GM23338 (cell line): ENCODE data around the gene RBM28. TPM values are rescaled to one million over a fixed set of nuclear protein-coding genes. Genes with fewer than 3 reads are reported as not detected.

ENCODE experiments used
- ATAC-seq: fragments of 200-7000 bp; cut with Tn5 transposase; 3 replicates; pipeline ENCODE4 v1.9.1; 2020
- DNase-seq: peaks from one replicate; pipeline ENCODE4 v3.0.0-alpha.2; 2015; ENCODE audit warnings: low spot score
- H2AFZ ChIP-seq: fragments of 200-600 bp; sonication (generic); 2 replicates; pipeline ENCODE4 v1.8.0; 2016; ENCODE audit warnings: antibody characterized with exemption, mild to moderate bottlenecking, moderate library complexity
- H3F3A ChIP-seq: fragments of 200-600 bp; sonication (generic); replicated peaks from 2 replicates; pipeline ENCODE4 v1.8.0; 2017; ENCODE audit warnings: antibody characterized with exemption, mixed run types, low read depth
- H3K27ac ChIP-seq: fragments of 200-600 bp; sonication (generic); 2 replicates; pipeline ENCODE4 v1.6.1; 2016; ENCODE audit warnings: low read depth
- H3K27me3 ChIP-seq: fragments of 200-600 bp; sonication (generic); 2 replicates; pipeline ENCODE4 v1.8.0; 2016; ENCODE audit warnings: mild to moderate bottlenecking, mixed run types, moderate library complexity; ENCODE audit not compliant: insufficient read depth
- H3K36me3 ChIP-seq: fragments of 200-600 bp; sonication (generic); 2 replicates; pipeline ENCODE4 v1.8.0; 2016; ENCODE audit warnings: mild to moderate bottlenecking; ENCODE audit not compliant: insufficient read depth
- H3K4me1 ChIP-seq: fragments of 200-600 bp; sonication (generic); 2 replicates; pipeline ENCODE4 v1.8.0; 2016; ENCODE audit warnings: mild to moderate bottlenecking, moderate library complexity; ENCODE audit not compliant: insufficient read depth
- H3K4me2 ChIP-seq: fragments of 200-600 bp; sonication (generic); 2 replicates; pipeline ENCODE4 v1.7.1; 2017; ENCODE audit warnings: mixed run types
- H3K4me3 ChIP-seq: fragments of 200-600 bp; sonication (generic); 2 replicates; pipeline ENCODE4 v1.6.1; 2016; ENCODE audit warnings: mixed run types
- H3K79me2 ChIP-seq: fragments of 200-600 bp; sonication (generic); replicated peaks from 2 replicates; pipeline ENCODE4 v1.8.0; 2017; ENCODE audit warnings: mild to moderate bottlenecking; ENCODE audit not compliant: insufficient read depth
- H3K9me2 ChIP-seq: fragments of 200-600 bp; sonication (generic); 2 replicates; pipeline ENCODE4 v1.8.0; 2017; ENCODE audit not compliant: insufficient read depth
- H4K20me1 ChIP-seq: fragments of 200-600 bp; sonication (generic); replicated peaks from 2 replicates; pipeline ENCODE4 v1.8.0; 2017; ENCODE audit warnings: mild to moderate bottlenecking; ENCODE audit not compliant: insufficient read depth
- H3K27ac Mint-ChIP-seq: 2 replicates; pipeline ENCODE4 v1.8.0; 2020; ENCODE audit warnings: inconsistent platforms, mild to moderate bottlenecking, moderate library complexity, mixed read lengths
- H3K27me3 Mint-ChIP-seq: 3 replicates; pipeline ENCODE4 v1.8.0; 2022; ENCODE audit warnings: low read depth, mild to moderate bottlenecking, moderate library complexity, mixed read lengths, inconsistent platforms; ENCODE audit not compliant: insufficient read depth, poor library complexity
- H3K36me3 Mint-ChIP-seq: 3 replicates; pipeline ENCODE4 v1.8.0; 2021; ENCODE audit warnings: low read depth, mild to moderate bottlenecking, inconsistent platforms, moderate library complexity, mixed read lengths
- H3K4me1 Mint-ChIP-seq: 3 replicates; pipeline ENCODE4 v1.8.0; 2020; ENCODE audit warnings: mild to moderate bottlenecking, inconsistent platforms, mixed read lengths
- H3K4me3 Mint-ChIP-seq: 3 replicates; pipeline ENCODE4 v1.8.0; 2021; ENCODE audit warnings: moderate library complexity, mild to moderate bottlenecking, inconsistent platforms, mixed read lengths
- H3K9me3 Mint-ChIP-seq: 3 replicates; pipeline ENCODE4 v1.8.0; 2020; ENCODE audit warnings: moderate library complexity, mild to moderate bottlenecking, inconsistent platforms, mixed read lengths
- CREB1 ChIP-seq: fragments of 250-450 bp; sonication (Bioruptor Pico); IDR thresholded peaks from 2 replicates; pipeline ENCODE4 v1.5.0; 2020; ENCODE audit warnings: low read depth, mild to moderate bottlenecking, moderate library complexity
- EZH2 ChIP-seq: fragments of 200-600 bp; sonication (generic); IDR thresholded peaks from one replicate; pipeline ENCODE4 v1.8.0; 2017; ENCODE audit warnings: antibody characterized with exemption, mild to moderate bottlenecking, low read depth; ENCODE audit not compliant: unreplicated experiment
- EZH2phosphoT487 ChIP-seq: fragments of 200-600 bp; sonication (generic); IDR thresholded peaks from one replicate; pipeline ENCODE4 v1.8.1; 2018; ENCODE audit warnings: antibody characterized with exemption; ENCODE audit not compliant: unreplicated experiment
- JUNB ChIP-seq: IDR thresholded peaks from one replicate; pipeline ENCODE4 v1.6.1; 2016; ENCODE audit warnings: antibody characterized with exemption; ENCODE audit not compliant: unreplicated experiment
- NANOG ChIP-seq: IDR thresholded peaks from 2 replicates; pipeline ENCODE4 v1.6.1; 2016; ENCODE audit warnings: antibody characterized with exemption, borderline replicate concordance
- POLR2AphosphoS5 ChIP-seq: IDR thresholded peaks from 2 replicates; pipeline ENCODE4 v1.6.1; 2016; ENCODE audit warnings: antibody characterized with exemption, low read depth
- STAT1 ChIP-seq: IDR thresholded peaks from one replicate; pipeline ENCODE4 v1.6.1; 2016; ENCODE audit warnings: antibody characterized with exemption; ENCODE audit not compliant: unreplicated experiment
- ZNF331 ChIP-seq: fragments of 250-450 bp; sonication (Bioruptor Pico); IDR thresholded peaks from 2 replicates; pipeline ENCODE4 v1.5.0; 2020; ENCODE audit warnings: low read depth, mild to moderate bottlenecking, moderate library complexity
- polyA plus RNA-seq: library from polyadenylated mRNA; unstranded; fragments of >200 nt; fragmentation: Nextera tagmentation; extraction: Ambion mirVana; gene quantifications from 2 replicates; pipeline ENCODE4 v1.2.1, GENCODE V29; 2016
- total RNA-seq: library from RNA; depleted of rRNA; stranded (reverse); fragments of >200 nt; shearing (Covaris generic); gene quantifications from 2 replicates; pipeline ENCODE4 v1.2.3, GENCODE V29; 2014
- TF ChIP-seq, protein P1 (sequence below): fragments of 250-450 bp; sonication (Bioruptor Pico); IDR thresholded peaks from 2 replicates; pipeline ENCODE4 v1.5.0; 2020; ENCODE audit warnings: mild to moderate bottlenecking, moderate library complexity
- TF ChIP-seq, protein P2 (sequence below): IDR thresholded peaks from one replicate; pipeline ENCODE4 v1.6.1; 2018; ENCODE audit warnings: antibody characterized with exemption; ENCODE audit not compliant: unreplicated experiment
- TF ChIP-seq, protein P3 (sequence below): IDR thresholded peaks from 2 replicates; pipeline ENCODE4 v1.6.1; 2016; ENCODE audit warnings: antibody characterized with exemption

Gene RBM28
- total and polyA plus RNA-seq, 2 experiments from 2014 or later, result 24.3 to 87.5 TPM

DNA sequence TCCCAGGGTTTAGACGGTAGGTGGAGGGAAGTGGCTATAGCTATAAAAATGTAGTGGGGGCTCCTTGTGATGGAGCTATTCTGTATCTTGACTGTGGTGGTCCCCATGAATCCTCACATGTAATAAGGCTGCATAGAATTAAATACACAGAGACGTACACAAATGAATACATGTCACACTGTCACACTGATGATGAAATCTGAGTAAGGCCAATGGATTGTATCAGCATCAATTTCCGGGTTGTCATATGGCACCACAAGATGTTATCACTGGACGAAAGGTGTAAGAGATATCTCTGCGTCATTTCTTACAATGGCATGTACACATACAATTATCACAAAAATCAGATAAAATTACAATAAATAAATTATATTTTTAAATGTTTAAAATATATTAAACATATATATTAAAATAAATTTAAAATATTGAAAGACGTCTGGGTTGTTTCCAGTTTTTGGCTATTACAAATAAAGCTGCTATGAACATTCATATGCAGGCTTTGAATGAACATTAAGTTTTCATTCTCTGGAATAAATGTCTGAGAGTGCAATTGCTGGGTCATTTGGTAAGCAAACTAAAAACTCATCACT lies 64.5 kb downstream of the RBM28 start (continued):
- TF ChIP-seq, protein P1, sequence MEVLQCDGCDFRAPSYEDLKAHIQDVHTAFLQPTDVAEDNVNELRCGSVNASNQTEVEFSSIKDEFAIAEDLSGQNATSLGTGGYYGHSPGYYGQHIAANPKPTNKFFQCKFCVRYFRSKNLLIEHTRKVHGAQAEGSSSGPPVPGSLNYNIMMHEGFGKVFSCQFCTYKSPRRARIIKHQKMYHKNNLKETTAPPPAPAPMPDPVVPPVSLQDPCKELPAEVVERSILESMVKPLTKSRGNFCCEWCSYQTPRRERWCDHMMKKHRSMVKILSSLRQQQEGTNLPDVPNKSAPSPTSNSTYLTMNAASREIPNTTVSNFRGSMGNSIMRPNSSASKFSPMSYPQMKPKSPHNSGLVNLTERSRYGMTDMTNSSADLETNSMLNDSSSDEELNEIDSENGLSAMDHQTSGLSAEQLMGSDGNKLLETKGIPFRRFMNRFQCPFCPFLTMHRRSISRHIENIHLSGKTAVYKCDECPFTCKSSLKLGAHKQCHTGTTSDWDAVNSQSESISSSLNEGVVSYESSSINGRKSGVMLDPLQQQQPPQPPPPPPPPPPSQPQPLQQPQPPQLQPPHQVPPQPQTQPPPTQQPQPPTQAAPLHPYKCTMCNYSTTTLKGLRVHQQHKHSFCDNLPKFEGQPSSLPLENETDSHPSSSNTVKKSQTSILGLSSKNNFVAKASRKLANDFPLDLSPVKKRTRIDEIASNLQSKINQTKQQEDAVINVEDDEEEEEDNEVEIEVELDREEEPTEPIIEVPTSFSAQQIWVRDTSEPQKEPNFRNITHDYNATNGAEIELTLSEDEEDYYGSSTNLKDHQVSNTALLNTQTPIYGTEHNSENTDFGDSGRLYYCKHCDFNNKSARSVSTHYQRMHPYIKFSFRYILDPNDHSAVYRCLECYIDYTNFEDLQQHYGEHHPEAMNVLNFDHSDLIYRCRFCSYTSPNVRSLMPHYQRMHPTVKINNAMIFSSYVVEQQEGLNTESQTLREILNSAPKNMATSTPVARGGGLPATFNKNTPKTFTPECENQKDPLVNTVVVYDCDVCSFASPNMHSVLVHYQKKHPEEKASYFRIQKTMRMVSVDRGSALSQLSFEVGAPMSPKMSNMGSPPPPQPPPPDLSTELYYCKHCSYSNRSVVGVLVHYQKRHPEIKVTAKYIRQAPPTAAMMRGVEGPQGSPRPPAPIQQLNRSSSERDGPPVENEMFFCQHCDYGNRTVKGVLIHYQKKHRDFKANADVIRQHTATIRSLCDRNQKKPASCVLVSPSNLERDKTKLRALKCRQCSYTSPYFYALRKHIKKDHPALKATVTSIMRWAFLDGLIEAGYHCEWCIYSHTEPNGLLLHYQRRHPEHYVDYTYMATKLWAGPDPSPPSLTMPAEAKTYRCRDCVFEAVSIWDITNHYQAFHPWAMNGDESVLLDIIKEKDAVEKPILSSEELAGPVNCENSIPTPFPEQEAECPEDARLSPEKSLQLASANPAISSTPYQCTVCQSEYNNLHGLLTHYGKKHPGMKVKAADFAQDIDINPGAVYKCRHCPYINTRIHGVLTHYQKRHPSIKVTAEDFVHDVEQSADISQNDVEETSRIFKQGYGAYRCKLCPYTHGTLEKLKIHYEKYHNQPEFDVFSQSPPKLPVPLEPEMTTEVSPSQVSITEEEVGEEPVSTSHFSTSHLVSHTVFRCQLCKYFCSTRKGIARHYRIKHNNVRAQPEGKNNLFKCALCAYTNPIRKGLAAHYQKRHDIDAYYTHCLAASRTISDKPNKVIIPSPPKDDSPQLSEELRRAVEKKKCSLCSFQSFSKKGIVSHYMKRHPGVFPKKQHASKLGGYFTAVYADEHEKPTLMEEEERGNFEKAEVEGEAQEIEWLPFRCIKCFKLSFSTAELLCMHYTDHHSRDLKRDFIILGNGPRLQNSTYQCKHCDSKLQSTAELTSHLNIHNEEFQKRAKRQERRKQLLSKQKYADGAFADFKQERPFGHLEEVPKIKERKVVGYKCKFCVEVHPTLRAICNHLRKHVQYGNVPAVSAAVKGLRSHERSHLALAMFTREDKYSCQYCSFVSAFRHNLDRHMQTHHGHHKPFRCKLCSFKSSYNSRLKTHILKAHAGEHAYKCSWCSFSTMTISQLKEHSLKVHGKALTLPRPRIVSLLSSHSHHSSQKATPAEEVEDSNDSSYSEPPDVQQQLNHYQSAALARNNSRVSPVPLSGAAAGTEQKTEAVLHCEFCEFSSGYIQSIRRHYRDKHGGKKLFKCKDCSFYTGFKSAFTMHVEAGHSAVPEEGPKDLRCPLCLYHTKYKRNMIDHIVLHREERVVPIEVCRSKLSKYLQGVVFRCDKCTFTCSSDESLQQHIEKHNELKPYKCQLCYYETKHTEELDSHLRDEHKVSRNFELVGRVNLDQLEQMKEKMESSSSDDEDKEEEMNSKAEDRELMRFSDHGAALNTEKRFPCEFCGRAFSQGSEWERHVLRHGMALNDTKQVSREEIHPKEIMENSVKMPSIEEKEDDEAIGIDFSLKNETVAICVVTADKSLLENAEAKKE (CRISPR knock-in tag), result no peak
- TF ChIP-seq CREB1 (no peak), NANOG (no peak), ZNF331 (CRISPR knock-in tag) (no peak), JUNB (no peak), POLR2AphosphoS5 (no peak)

DNA sequence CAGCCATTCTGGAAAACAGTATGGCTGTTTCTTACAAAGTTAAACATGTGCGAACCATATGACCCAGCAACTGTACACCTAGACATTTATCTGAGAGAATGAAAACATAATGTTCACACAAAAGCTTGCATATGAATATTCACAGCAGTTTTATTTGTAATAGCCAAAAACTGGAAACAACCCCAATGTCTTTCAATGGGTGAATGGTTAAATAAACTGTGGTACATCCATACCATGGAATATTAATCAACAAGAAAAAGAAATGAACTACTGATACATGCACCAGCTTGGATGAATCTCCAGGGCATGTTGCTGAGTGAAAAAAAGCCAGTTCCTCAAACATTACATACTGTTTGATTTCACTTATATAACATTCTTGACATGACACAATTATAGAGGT lies 65.3 kb downstream of the RBM28 start:
- peaks cover 14% of the 10 kb centered on the region for H3K27me3 Mint-ChIP-seq
- H3K27ac Mint-ChIP-seq, result no peak overlapping the region
- Histone ChIP-seq H3K4me3 (no peak overlapping the region), H3K79me2 (no peaks in the 10 kb centered on the region), H4K20me1 (no peaks in the 10 kb centered on the region), H3K4me2 (no peak overlapping the region), H3K9me2 (no peaks in the 10 kb centered on the region), H2AFZ (no peak overlapping the region), H3K27me3 (no peaks in the 10 kb centered on the region), H3F3A (0 out of 2 replicates have a peak, but pooled peaks cover 5% of the 10 kb centered on the region), H3K27ac (no peak overlapping the region), H3K36me3 (0 out of 2 replicates have a peak, but pooled peaks cover 7% of the 10 kb centered on the region), H3K4me1 (peaks cover 4% of the 10 kb centered on the region; the same call in 1 of the 2 replicates)
- ATAC-seq (no peak), DNase-seq (no peak)
- peaks cover 22% of the 10 kb centered on the region for H3K9me3 Mint-ChIP-seq
- peaks cover 20% of the 10 kb centered on the region for H3K4me1 Mint-ChIP-seq
- peaks cover 14% of the 10 kb centered on the region; the same call in 2 of the 3 replicates for H3K36me3 Mint-ChIP-seq
- TF ChIP-seq POLR2AphosphoS5 (no peak), EZH2phosphoT487 (no peak), CREB1 (no peak), ZNF331 (CRISPR knock-in tag) (no peak), JUNB (no peak), STAT1 (no peak), NANOG (no peak), EZH2 (no peak)
- TF ChIP-seq, protein P2, sequence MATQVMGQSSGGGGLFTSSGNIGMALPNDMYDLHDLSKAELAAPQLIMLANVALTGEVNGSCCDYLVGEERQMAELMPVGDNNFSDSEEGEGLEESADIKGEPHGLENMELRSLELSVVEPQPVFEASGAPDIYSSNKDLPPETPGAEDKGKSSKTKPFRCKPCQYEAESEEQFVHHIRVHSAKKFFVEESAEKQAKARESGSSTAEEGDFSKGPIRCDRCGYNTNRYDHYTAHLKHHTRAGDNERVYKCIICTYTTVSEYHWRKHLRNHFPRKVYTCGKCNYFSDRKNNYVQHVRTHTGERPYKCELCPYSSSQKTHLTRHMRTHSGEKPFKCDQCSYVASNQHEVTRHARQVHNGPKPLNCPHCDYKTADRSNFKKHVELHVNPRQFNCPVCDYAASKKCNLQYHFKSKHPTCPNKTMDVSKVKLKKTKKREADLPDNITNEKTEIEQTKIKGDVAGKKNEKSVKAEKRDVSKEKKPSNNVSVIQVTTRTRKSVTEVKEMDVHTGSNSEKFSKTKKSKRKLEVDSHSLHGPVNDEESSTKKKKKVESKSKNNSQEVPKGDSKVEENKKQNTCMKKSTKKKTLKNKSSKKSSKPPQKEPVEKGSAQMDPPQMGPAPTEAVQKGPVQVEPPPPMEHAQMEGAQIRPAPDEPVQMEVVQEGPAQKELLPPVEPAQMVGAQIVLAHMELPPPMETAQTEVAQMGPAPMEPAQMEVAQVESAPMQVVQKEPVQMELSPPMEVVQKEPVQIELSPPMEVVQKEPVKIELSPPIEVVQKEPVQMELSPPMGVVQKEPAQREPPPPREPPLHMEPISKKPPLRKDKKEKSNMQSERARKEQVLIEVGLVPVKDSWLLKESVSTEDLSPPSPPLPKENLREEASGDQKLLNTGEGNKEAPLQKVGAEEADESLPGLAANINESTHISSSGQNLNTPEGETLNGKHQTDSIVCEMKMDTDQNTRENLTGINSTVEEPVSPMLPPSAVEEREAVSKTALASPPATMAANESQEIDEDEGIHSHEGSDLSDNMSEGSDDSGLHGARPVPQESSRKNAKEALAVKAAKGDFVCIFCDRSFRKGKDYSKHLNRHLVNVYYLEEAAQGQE, result no peak
- TF ChIP-seq, protein P3, sequence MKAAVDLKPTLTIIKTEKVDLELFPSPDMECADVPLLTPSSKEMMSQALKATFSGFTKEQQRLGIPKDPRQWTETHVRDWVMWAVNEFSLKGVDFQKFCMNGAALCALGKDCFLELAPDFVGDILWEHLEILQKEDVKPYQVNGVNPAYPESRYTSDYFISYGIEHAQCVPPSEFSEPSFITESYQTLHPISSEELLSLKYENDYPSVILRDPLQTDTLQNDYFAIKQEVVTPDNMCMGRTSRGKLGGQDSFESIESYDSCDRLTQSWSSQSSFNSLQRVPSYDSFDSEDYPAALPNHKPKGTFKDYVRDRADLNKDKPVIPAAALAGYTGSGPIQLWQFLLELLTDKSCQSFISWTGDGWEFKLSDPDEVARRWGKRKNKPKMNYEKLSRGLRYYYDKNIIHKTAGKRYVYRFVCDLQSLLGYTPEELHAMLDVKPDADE, result no peak
- no peak overlapping the region for H3K4me3 Mint-ChIP-seq
